Measurements from ENCODE around the gene CSTB.

The CSTB gene

DNA sequence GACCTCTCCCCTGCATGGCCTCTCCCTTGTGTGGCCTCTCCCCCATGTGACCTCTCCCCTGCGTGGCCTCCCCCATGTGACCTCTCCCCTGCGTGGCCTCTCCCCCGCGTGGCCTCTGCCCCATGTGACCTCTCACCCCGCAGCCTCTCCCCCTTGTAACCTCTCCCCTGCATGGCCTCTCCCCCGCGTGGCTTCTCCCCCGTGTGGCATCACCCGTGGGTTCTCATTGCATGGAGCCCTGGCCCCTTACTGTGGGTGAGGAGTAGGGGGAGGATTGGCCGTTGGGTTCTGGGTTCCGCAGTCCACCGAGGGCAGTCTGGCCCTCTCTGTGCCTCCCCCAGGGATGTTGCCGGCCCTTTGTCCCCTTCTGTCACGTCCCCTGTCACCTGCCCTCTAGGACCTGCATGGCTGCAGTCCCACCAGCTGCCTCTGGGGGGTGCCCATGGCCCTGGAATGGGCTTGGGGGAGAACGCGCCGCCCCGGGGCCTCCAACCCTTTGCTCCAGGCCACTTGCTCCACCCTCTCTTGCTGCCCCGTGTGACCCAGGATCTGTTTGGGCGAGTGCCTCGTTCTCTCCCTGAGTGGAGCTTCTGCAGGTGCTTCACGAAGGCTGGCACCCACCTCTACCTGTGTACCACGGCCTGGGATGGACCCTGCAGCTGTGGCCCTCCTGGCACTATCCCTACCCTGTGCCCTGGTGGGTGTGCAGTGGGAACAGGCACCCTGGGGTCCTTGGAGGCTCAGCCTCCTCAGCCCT lies 34.6 kb upstream of the CSTB start:
- peak; percentile 97 for DNase-seq

DNA sequence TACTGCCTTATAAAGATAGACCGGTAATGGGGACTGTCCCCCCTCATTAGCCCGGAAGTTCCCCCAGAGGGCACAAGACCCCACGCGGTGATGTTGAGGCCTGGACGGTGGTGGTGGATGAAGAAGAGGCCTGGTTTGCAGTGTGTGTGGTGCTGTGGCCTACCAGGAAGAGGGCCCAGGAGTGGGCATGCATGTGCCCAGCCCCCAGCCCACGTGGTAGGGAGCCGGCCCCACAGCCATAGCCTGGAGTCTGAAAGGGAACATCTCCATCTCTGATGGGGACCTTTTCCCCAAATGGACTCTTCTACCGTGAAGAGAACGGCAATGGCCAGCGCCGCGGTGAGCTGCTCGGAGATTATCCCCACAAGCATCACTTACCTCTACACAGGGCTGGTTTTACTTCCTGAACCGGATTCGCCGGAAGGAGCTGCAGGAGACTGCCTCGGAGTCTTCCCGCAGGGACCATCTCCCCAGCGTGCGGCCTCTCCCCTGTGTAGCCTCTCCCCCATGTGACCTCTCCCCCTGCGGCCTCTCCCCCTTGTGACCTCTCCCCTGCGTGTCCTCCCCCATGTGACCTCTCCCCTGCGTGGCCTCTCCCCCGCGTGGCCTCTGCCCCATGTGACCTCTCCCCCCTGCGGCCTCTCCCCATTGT lies 33.9 kb upstream of the CSTB start:
- no peak for DNase-seq

DNA sequence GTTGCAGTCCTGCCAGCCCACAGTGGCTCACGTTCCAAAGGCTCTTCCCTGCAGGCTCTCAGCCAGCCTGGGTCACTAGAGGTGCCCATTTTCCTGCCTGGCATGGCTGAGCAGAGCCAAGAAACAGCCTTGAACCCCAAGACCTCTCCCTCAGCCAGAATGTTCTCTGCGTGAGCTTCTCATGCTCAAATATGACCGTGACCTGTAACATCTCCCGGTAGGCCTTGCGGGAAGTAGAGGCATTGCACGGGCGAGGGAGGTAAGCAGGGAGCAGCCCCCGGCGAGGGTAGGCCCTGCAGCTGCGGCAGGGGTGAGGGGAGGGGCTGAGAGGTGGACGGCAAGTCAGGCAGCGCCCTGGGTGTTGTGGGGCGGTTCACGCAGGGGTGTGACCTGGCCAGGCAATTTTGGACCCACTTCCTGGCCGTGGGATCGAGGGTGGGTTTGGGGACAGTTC lies 33.3 kb upstream of the CSTB start:
- DNase-seq: no peak

DNA sequence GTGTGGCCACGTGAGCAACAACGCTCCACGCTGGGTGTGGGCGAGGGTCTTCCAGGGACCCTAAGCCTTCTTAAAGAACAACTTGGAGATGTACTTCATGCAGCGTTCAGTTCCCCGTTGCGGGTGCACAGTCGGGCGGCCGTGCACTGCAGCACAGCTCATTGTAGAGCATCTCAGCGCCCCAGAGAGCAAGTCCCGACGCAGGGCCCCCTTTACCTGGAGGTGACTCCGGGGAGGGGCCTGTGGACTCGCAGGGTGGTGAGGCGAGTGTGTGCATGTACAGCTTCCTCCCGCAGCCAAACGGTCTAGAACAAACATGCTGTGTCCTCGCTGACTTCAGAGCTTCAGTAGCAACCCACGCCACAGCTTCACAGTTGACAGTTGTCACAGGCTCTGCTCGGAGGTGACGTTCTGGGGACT lies 32.7 kb upstream of the CSTB start:
- no peak for DNase-seq

DNA sequence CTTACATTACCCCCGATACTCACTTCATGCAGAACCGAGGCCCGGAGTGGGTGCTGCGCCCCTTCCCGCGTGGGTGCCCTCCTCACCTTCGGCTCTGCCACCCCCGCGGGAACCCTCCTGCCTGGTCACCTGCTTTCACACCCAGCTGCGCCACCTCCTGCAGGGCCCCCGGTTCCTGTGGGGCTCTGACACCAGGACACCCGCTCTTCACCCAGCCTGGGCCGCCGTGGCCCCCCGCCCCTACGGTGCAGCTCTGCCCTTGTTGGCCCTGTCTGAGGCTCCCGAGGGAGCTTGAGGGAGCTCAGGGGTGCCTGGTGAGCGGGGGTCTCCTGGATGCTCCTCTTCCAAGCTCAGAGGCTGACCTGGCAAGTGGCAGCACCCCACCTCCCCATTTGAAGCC lies 32.3 kb upstream of the CSTB start:
- no peak for DNase-seq

DNA sequence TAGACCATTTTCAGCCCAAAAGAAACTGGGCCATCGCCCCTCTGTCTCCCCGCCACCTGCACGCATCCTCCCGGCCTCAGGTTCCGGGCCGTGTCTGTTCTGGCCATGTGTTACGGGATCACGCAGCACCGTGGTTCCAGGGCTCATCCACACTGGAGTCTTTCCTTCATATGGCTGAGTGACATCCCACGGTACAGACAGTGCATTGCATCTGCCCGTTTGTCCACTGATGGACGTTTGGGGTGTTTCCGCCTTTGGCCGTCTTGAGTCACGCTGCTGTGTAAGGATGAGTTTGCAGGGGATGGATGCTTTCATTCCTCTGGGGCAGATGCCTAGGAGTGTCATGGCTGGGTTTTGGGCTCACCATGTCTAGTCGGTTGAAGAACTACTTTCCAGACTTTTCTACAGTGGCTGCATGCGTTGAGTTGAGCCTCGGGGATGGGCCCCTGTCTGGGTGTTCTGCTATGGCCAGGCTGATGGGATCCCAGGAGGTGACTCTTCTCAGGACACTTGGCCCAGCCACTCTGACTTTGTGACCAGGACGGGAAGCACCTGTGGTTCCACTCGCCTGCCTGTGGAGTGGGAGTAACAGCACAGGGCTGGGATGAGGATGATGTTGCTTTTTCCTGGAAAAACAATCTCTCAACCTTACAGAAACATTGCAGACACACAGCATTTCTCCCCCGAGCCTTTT lies 30.1 kb upstream of the CSTB start:
- DNase-seq: no peak

DNA sequence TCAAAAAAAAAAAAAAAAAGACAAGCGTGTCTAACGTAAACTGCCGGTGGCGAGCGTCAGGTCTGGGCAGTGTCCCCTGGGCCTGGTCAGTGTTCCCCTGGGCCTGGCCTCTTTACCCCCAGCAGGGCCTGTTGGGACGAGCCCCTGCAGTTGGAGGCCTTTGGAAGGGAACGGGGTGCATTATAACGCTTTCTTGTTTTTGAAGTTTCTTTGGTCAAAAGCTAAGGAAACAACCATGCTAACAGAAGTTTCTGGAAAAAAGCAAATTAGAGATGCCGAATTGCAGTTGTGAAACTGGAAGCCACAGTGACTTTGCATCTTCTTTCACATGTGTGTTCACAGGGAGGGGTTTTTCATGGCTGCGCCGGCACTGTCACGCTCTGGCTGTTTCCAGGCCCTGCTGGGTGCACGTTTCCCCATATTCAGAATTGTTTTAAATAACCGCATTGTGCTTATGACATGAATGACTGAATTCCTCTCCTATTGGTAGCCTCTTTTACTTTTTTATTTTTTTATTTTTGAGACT lies 29.2 kb upstream of the CSTB start:
- no peak for DNase-seq

DNA sequence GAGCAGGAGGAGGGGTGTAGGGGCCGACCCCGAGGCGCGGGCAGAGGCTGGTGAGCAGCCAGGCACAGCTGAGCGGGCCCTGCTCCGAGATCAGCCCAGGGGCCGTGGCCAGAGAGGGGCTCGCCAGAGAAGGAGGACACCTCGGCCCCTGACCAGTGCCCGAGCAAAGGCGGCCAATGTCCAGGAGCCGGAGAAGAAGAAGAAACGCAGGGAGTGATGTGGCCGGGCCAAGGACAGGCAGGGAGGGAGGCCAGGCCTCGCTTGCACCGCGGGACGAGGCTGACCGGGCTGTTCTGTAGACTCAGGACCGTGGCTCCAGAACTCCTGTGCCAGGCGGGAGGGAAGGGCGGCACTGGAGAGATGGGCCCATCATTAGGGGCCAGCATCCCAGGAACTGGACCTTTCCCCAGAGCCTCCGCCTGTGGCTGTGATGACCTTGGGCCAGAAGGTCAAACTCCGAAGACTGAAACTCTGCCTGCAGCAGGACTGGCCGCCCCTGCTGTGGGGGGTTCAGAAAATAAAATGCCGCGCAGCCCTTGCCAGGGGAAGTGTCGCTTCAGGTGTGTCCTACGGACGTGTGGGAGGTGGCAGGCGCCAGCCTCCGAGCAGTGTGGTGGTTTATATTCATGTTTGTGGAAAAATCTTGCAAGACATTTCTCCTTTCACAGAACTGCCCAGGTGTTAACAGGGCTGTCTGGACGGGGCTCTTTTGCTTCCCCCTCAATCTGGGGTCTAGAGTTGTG lies 27.6 kb upstream of the CSTB start:
- DNase-seq: no peak

DNA sequence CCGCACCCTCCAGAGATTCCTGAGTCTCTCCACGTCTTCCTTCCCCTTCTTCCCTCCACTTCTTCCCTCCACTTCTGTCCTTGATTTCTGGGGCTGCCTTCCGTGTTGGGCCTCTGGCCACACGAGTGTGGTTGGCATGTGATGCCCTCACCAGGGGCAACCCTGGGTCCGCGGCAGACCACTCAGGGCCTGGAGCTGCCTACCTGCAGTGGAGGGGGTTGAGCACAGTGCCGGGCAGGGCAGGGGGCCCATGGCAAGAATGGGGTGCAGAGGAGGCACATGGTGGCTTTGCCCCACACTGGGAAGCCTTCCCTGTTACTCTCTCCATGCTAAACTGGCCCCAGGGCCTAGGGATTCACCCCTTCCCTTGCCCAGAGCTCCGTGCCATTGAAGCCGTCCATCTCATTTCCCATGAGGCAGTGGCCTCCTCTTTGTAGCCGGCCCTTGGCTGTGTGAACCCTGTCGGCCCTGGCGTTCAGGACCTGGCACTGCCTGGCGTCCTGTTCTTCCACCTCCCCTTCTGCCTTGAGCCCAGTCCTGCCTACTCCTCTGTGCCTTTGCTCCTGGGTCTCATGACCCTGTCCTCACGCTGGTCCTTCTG lies 26.7 kb upstream of the CSTB start:
- DNase-seq: no peak

DNA sequence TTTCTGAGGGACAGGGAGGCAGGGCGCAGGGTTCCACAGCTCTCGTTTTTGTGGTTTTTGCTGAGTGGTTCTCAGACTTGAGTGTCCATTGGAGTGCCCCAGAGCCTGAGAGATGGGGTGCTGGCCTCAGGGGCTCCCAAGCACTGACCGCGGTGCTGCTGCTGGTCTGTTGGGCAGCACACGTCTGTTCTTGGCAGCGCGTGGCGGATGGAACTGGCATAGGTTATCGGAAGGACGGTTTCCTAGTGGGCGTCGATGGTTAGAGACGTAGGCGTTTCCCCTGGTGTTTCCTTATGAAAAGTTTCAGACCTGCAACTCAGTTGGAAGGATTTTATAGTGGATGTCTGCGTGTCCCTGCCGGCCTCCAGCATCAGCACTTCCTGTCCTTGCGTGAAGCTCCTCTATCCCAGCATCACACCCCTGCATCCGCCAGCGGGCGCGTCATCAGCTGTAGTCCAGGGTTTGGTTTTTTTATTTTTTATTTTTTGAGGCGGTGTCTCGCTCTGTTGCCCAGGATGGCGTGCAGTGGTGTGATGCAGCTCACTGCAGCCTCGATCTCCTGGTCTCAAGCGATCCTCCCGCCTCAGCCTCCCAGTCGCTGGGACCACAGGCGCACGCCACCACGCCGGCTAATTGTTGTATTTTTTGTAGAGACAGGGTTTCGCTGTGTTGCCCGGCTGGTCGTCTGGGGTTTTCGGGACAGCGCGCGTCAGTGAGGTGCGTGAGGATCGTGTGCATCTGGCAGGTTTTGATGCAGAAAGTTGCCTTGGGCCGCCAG lies 25.1 kb upstream of the CSTB start:
- no peak for DNase-seq

DNA sequence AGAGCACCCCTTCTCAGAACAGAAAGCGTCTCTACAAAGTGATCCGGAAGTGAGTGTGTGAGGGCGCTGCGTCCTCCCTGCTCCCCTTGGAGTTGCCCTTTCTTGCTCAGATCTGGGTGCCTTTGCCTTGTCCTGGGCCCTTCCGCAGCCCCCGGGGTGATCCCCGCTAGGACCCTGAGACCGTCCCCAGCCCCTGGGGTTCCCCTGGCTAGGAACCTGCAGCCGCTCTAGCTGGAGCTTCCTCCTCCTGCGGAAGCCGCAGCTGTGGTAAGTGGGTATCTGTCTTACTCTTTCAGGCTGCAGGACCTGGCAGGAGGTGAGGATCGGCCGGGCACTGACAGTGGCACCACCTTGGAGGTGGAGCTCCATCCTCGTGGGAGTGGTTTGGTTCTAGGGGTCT lies 24.5 kb upstream of the CSTB start:
- DNase-seq: no peak

DNA sequence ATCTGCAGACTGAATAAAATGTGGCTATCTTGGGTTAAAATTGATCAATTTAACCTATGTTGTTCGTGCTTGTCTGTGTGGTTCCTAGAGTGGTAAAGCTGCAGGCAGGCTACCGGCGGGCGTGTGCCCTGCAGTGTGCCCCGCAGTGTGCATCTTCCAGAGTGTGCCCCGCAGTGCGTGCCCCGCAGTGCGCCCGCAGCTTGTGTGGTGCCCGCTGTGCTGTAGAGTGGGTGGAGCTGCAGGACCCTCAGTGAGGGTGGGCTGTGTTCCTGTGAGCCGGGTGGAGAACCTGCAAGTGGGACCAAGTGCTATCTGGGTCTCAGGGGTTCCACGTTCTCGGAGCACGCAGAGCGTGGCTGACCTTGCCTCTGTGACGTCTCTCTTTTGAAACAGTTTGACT lies 24.0 kb upstream of the CSTB start:
- no peak for DNase-seq

DNA sequence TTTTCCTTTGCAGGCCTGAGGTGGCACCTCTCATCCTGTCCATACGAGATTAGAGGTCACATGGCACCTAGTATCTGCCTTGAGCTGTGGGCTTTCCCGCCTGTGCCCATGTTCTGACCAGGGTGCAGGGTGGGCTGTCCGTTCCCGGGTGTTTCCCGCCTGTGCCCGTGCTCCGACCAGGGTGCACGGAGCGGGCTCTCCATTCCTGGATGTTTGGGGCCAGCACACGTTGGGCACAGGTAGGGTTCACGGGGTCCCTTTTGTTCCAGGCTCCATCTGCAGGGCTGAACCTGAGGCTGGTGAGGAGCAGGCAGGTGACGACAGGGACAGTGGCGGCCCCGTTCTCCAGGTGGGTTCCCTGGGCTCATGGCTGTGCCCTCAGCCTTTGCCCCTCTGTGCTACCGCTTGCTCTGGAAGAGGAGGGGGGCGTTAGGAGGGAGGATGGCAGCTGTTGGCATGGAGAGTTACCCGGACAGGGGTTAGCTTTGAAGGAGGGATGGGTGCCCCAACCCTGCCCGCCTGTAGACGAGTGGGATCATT lies 23.3 kb upstream of the CSTB start:
- no peak for DNase-seq

DNA sequence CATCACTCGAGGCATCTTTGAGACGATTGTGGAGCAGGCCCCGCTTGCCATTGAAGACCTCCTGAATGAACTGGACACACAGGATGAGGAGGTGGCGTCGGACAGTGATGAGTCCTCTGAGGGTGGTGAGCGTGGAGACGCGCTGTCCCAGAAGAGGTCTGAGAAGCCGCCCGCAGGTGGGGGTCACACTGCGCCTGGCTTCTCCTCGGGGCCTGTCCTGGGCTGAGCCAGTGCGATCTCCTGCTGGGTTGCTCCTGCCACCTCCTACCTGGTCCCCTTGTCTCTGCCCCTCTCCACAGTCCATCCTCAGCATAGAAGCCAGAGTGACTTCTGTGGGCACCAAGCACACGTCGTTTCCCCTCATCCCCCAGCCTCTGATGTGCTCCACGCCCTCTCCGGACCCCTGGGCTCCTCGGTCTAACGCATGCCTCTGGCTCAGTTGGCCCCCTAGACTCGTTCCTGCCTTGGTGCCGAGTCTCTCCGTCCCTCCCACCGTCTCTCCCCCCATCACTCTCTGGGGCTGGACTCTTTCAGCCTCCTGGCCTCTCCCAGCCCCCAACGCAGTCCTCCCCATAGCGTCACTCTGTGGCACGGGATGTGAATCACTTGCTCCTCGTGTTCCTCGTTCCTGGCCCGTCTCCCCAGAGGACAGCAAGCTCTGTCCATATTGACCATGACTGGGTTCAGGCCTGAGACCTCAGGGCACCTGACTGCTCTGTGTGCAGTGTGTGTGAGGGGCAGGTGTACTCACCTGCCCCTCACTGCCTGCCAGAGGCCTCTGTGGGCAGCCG lies 22.0 kb upstream of the CSTB start:
- no peak for DNase-seq

DNA sequence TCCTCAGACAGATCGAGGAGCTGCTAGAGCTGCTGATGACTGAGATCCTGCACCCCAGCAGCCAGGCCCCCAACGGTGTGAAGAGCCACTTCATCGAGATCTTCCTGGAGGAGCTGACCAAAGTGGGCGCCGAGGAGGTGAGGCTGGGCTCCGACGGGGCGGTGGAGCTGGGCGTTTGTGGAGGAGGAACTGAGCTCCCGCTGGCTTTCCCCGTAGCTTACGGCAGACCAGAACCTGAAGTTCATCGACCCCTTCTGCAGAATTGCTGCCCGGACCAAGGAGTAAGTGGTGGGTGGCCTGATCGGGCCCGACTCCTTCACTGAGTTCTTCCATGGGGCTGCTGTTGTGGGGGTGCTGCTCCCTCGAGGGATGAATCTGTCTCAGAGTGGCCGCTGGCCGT lies 21.3 kb upstream of the CSTB start:
- DNase-seq: no peak

DNA sequence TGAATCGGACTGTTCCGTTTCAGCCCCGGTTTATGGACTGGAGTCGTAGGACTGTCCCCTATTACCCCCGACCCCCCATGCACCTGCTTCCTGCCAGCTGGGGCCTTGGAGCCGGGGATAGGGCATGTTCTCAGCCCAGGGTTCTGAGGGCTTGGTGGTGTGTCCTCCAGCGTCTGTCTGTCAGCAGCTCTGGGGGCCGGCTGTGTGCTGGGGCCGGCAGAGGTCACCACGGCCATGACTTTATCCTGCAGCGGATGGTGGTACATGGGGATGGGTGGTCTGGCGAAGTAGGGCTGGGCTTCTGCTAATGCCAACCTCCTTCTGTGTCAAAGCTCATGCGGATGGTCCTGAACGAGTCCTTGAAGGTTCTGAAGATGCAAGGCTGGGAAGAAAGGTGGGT lies 18.7 kb upstream of the CSTB start:
- DNase-seq: no peak

DNA sequence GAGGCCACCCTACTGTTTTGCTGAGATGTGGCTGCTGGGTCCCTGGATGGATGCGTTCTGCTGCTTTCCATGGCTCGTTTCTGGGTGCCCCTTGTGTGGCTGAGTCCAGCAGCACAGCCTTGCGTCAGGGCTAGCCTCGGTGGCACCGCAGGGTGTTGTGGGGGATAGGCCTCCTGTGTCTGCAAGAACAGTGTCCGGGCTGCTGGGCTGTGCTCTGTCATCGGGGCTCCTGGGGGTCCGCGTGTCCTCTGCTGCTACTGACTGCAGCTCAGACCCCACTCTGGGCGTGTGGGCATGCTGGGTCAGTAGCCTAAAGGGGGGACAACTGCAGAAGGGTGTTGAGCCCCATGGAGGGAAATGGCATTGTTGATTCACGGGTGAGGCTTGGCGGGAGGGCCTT lies 18.2 kb upstream of the CSTB start:
- DNase-seq: no peak

DNA sequence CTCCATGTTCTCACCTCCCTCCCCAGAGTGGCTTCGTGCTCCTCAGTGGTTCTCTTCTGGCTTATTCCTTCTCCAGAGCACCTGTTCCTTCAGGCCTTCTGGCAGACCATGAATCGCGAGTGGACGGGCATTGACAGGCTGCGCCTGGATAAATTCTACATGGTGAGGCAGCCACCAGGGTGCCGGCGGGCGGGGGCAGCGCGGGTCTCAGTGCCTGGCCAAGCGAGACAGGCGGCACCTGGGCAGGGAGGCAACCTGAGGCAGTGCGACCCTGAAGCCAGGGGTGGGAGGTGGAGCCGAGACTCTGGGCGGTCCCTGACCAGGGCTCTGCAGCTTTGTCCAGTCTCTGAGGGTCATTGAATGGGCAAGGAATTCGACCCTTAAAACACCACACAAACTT lies 17.1 kb upstream of the CSTB start:
- DNase-seq: no peak

DNA sequence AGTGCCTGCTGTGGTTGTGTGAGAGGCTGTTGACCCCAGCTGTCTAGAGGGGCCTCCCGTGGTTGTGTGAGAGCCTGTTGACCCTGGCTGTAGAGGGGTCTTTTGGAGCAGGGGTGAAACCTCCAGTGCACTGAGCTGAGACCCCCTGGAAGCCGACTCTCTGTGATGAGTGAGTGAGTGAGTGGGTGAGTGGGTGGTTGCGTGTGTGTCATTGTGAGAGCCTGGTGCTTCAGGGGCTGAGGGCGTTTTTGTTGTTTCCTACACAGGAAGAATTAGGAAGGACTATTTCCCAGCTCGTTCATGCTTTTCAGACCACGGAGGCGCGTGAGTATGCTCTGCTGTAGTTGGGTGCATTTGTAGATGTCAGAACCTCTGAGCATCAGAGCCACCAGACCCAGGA lies 16.3 kb upstream of the CSTB start:
- DNase-seq: no peak

DNA sequence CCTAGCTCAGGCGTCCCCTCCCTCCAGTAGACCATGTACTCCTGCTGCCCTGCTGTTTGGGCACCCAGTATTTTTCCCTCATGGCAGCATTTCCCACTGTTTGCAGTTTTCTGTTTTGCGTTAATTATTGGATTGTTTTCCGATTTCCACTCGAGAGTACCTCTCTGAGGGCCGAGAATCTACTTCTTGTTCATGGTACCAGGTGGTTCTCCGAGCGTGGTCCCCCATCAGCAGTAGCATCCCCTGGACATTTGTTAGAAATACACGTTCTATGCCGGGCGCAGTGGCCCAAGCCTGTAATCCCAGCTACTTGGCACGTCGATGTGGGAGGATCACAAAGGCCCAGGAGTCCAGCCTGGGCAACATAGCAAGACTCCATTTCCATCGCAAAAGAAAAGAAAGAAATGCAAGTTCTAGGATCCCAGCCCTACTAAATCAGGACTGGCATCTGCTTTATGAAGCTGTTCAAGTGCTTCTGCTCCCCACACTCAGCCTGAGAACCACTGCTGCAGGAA lies 14.0 kb upstream of the CSTB start:
- DNase-seq: no peak

Data from activated CD4-positive, alpha-beta T cell treated with anti-CD3 and anti-CD28 coated beads for 48 hours (primary cell).